GM06990 (cell line): ENCODE results near the gene MAP4K2.

Source experiments
- DNase-seq: peaks from one replicate; pipeline ENCODE4 v3.0.0-alpha.2; 2011; ENCODE audit not compliant: insufficient read length; ENCODE audit errors: extremely low read depth
- H3K27me3 ChIP-seq: replicated peaks from 2 replicates; pipeline ENCODE4 v1.6.0; 2011; ENCODE audit warnings: low read length; ENCODE audit not compliant: control insufficient read depth, insufficient read depth
- H3K36me3 ChIP-seq: 2 replicates; pipeline ENCODE4 v1.5.1; 2011; ENCODE audit warnings: low read length; ENCODE audit not compliant: control insufficient read depth, insufficient read depth
- H3K4me3 ChIP-seq: replicated peaks from 2 replicates; pipeline ENCODE4 v1.5.1; 2011; ENCODE audit warnings: low read depth, mild to moderate bottlenecking, control low read depth, low read length
- TF ChIP-seq, protein P1 (sequence below): IDR thresholded peaks from 2 replicates; pipeline ENCODE4 v1.5.1; 2011; ENCODE audit warnings: low read length, control low read depth, mild to moderate bottlenecking, inconsistent platforms; ENCODE audit not compliant: insufficient read depth, poor library complexity, severe bottlenecking

The MAP4K2 gene

DNA sequence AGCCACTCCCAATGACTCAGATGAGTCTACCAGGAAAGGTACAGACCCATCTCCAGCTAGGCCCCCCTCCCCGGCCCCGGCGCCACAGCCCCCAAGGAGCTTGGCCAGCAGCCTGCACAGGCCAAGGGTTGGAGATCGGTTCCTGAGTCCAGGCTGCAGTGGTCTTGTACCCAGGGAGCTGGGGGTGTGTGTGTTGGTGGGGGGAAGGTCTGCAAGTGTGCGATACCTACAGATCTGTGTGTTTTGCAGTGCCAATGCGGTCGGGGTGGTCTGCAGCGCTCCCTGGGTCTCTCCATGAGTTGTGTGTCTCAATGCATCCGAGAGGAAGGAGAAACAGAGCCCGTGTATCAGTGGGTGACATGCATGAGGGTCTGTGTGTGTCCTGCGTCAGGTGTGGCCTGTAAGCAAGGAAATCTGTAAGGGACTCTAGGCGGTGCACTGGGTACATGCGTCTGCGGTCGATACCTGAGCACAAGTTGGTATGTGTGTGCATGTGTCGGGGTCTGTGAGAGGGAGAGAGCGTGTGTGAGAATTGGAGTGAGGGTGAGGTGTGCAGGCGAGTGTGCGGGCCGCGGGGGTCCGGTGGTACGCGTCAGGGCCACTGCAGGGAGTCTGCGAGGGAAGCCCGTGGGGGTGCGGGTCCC lies 40.8 kb upstream of the MAP4K2 start:
- no peaks in the 10 kb centered on the region for H3K36me3 ChIP-seq
- H3K4me3 ChIP-seq, result no peak overlapping the region; the same call in 1 of the 2 replicates
- no peaks in the 10 kb centered on the region for H3K27me3 ChIP-seq
- DNase-seq, result no peak
- TF ChIP-seq, protein P1, sequence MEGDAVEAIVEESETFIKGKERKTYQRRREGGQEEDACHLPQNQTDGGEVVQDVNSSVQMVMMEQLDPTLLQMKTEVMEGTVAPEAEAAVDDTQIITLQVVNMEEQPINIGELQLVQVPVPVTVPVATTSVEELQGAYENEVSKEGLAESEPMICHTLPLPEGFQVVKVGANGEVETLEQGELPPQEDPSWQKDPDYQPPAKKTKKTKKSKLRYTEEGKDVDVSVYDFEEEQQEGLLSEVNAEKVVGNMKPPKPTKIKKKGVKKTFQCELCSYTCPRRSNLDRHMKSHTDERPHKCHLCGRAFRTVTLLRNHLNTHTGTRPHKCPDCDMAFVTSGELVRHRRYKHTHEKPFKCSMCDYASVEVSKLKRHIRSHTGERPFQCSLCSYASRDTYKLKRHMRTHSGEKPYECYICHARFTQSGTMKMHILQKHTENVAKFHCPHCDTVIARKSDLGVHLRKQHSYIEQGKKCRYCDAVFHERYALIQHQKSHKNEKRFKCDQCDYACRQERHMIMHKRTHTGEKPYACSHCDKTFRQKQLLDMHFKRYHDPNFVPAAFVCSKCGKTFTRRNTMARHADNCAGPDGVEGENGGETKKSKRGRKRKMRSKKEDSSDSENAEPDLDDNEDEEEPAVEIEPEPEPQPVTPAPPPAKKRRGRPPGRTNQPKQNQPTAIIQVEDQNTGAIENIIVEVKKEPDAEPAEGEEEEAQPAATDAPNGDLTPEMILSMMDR, result no peak

DNA sequence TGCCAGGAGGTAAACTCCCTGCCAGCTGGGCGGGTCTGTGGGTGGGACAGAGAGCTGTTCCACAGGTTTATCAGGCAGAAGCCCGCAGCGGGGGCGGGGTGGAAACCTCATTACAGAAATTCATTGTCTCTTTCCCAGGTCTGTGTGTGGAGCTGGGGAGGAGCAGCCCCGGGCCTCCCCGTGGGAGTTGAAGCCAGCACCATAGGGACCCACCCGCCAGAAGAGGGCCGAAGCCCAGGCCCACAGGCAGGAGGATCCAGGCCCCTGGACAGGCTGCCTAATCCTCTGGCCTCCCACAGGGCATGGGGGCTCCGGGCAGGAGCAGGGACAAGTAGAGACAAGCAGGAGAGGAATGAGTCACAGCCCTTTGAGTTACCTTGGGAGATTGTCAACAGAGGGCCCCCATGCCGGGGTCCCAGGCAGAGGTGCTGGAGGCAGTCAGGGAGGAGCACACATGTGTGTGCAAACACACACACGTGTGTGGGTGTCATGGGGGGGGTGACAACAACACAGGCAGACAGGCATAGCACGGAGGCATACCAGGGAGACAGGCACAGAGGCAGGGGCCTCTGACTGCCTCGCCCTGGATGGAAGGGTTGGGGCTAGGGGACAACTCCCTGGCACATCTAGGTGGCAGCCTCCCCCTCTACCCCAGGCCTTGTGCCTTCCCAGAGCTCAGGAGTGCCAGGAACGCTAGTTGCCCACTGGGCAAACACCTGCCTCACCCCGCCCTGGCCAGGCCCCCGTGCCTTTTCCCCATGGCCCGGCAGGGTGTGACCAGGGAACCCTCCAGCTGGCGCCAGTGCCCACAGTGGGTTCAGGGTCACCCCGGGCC lies 40.1 kb upstream of the MAP4K2 start:
- Histone ChIP-seq H3K27me3 (no peaks in the 10 kb centered on the region), H3K36me3 (no peaks in the 10 kb centered on the region), H3K4me3 (no peak overlapping the region)
- TF ChIP-seq, protein P1, result no peak
- no peak for DNase-seq

DNA sequence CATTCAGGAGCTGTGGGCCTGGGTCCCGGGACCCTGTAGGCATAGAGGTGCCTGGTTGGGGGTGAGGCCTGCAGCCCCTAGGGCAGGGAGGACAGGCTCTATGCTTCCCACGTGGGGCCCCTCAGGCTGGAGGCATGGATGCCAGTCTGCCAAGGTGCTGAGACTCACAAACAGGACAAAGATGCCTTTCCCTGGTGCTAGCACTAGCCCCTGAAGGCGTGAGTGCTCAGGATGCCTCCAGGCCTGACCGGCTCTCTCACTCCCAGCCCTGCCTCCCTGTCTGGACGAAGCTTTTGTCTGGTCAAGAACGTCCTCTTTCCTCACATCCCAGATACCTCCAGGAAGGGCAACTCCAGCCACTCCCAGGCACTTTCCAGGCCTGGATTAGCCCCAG lies 39.3 kb upstream of the MAP4K2 start:
- no peaks in the 10 kb centered on the region for H3K36me3 ChIP-seq
- no peak for DNase-seq
- no peaks in the 10 kb centered on the region for H3K27me3 ChIP-seq
- TF ChIP-seq, protein P1, result no peak
- no peak overlapping the region for H3K4me3 ChIP-seq

DNA sequence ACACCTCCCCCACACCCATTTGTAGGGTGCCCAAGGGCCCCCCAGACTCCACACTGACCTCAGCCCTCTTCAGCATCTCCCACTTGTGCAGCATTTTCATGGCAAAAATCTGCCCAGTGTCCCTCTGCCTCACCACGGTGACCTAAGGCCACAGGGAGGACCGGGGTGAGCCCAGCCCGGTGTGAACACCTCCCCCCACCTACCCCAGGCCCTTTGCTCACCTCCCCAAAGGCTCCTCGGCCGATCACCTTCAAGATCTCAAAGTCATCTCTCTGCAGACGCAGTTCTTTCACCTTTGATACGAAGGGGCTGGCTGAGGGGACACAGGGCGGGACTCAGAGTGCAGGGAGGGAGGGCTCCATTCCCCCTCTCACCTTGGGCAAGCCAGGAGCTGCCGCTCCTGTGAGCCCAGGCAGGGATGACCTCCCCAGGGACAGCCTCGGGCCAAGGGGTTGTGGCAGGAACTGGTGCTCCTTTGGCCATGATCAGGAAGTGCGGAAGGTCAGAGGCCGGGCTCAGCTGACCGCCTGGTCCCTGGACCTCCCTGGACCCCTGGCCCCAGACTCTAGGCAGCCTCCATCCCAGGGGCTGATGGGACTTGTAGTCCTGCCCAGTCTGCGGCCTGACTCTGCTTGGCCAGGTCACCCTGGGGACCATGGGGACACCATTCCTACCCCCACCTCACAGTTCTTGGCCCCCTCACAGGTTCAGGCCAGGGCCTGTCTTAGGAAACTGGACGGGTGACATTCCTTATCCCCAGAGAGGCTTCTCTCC lies 38.8 kb upstream of the MAP4K2 start:
- DNase-seq, result no peak
- no peak overlapping the region for H3K4me3 ChIP-seq
- TF ChIP-seq, protein P1, result no peak
- H3K36me3 ChIP-seq, result no peaks in the 10 kb centered on the region
- H3K27me3 ChIP-seq, result no peaks in the 10 kb centered on the region

DNA sequence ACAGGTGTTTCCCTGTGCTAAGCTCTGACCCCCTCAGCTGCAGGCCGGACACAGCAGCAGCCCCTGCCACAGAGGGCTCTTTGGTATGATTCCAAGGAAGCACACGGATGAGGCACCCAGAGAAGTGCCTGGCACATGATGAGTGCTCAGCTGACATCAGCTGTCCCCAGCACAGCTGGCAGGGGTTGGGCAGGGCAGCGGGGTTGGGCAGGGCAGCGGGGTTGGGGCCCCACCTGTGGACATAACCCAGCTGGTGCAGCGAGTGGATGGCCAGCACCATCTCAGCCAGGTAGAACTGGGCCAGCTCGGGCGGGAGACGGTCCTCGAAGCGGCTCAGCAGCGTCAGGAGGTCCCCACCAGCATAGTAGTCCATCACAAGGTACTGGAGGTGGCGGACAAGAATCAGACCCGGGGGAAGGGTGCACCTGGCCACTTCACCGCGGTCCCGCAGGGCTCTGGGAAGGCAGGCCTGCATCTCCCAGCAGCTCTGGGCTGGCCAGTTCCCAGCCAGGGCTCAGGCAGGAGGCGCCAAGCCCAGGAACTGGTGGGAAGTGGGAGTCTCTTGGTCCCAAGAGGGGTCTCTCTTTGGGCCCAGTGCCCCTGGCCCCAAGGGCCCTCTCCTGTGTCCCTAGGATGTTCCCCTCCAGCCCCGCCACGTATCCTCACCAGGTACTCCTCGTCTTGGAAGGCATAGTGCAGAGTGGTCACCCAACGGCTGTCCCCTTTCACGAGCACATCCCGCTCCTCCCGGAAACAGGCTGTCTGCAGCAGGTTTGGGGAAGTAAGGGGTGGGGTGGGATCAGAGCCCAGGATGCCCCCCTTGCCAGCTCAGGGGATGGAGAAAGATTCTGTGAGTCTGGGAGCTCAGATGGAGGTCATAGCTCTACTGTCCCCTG lies 37.1 kb upstream of the MAP4K2 start:
- TF ChIP-seq, protein P1, result peak; percentile 14

More for the DNA sequence above, 37.1 kb upstream of the MAP4K2 start:
- DNase-seq, result no peak
- no peaks in the 10 kb centered on the region for H3K27me3 ChIP-seq
- no peak overlapping the region for H3K4me3 ChIP-seq
- H3K36me3 ChIP-seq, result no peaks in the 10 kb centered on the region
